GM12892 (cell line): ENCODE data around the gene CLEC4A.
"Not testable (repeated sequence)": the region's sequence is repeated elsewhere in the genome, so short reads cannot be mapped to it uniquely, and the experiment has no call there.

Experiments
- POLR2A ChIP-seq: IDR thresholded peaks from 2 replicates; pipeline ENCODE4 v1.6.1; 2011; ENCODE audit warnings: low read depth, low read length, control low read depth
- POLR2AphosphoS5 ChIP-seq: IDR thresholded peaks from 2 replicates; pipeline ENCODE4 v1.6.1; 2011; ENCODE audit warnings: low read depth, low read length, control low read depth
- TAF1 ChIP-seq: IDR thresholded peaks from 2 replicates; pipeline ENCODE4 v1.6.1; 2011; ENCODE audit warnings: low read depth, mild to moderate bottlenecking, control low read depth, low read length, borderline replicate concordance

DNA sequence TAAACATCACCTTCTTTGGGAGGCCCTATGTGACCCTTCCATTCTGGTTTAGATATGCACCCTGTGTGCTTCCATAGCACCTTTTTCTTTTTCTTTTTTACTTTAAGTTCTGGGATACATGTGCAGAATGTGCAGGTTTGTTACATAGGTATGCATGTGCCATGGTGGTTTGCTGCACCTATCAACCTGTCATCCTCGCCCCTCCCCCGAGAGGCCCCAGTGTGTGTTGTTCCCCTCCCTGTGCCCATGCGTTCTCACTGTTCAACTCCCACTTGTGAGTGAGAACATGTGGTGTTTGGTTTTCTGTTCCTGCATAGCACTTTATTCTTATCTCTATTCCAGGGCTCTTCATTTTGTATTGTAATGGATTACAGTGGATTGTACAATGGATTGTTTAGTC, 39.1 kb upstream of the CLEC4A start:
- TF ChIP-seq POLR2A, TAF1, POLR2AphosphoS5: not testable (repeated sequence)
